HUES48 (cell line): Measurements from ENCODE around the gene SCAF1.

ENCODE experiments used
- H3K27ac ChIP-seq: one replicate; pipeline ENCODE4 v1.7.0; 2013; ENCODE audit warnings: low read depth, low read length, inconsistent platforms
- H3K27me3 ChIP-seq: 2 replicates; pipeline ENCODE4 v1.6.1; 2013; ENCODE audit warnings: mild to moderate bottlenecking, low read length; ENCODE audit not compliant: control insufficient read depth, insufficient read depth
- H3K36me3 ChIP-seq: 2 replicates; pipeline ENCODE4 v1.6.1; 2013; ENCODE audit warnings: low read length; ENCODE audit not compliant: control insufficient read depth, insufficient read depth
- H3K4me1 ChIP-seq: 2 replicates; pipeline ENCODE4 v1.6.1; 2013; ENCODE audit warnings: mild to moderate bottlenecking, low read length; ENCODE audit not compliant: control insufficient read depth, insufficient read depth
- H3K4me3 ChIP-seq: 2 replicates; pipeline ENCODE4 v1.5.1; 2013; ENCODE audit warnings: mild to moderate bottlenecking, low read depth, low read length
- H3K9ac ChIP-seq: 2 replicates; pipeline ENCODE4 v1.6.1; 2013; ENCODE audit warnings: mild to moderate bottlenecking, low read depth, low read length, moderate library complexity
- H3K9me3 ChIP-seq: 2 replicates; pipeline ENCODE4 v1.6.1; 2013; ENCODE audit warnings: low read length; ENCODE audit not compliant: control insufficient read depth, insufficient read depth

The SCAF1 gene

DNA sequence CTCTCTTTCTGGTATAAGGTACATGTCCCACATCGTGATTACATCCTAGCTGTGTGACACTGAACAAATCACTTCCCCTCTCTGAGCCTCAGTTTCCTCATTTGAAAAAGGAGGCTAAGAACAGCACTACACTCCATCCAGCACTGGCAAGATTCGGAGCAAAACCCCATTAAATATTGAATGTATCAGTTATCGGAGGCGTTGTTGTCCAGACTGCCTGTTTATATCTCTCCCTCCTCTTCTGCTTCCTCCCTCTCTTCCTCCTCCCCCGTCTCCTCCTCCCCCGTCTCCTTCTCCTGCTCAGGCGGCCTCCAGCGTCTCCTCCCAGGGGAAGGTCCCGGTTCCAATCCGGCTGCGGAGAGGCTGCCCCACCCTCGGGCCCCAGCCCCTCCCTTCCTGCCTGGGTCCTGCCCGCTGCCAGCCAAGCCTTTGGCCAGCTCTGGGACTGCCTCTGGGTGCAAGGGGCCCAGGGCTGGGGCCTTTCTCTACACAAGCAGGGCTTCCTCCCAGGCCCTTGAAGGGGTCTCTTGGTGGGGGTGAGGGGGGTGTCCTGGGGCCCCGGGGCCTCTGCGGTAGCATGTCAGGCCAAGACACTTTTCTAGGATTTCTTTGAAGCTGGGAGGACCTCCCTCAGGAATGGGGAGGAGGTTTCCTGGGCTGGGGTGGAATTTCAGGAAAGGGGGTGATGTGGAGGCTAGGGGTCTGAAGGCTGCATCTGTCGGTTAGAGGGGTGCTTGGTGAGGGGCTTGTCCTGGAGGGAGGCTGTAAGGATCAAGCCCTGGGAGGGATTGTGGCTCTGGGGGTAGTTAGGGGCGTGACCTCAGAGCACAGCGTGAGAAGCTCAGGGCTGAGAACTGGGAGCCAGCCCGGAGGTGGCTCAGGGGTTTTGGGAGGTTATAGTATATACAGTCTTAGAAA, 3.9 kb upstream of the SCAF1 start:
- Histone ChIP-seq H3K9me3 (no peaks in the 10 kb centered on the region), H3K27ac (peak overlapping the region; percentile 76), H3K4me1 (peaks cover 20% of the 10 kb centered on the region), H3K27me3 (no peaks in the 10 kb centered on the region), H3K9ac (no peak overlapping the region), H3K4me3 (peak overlapping the region; percentile 54), H3K36me3 (no peaks in the 10 kb centered on the region)

DNA sequence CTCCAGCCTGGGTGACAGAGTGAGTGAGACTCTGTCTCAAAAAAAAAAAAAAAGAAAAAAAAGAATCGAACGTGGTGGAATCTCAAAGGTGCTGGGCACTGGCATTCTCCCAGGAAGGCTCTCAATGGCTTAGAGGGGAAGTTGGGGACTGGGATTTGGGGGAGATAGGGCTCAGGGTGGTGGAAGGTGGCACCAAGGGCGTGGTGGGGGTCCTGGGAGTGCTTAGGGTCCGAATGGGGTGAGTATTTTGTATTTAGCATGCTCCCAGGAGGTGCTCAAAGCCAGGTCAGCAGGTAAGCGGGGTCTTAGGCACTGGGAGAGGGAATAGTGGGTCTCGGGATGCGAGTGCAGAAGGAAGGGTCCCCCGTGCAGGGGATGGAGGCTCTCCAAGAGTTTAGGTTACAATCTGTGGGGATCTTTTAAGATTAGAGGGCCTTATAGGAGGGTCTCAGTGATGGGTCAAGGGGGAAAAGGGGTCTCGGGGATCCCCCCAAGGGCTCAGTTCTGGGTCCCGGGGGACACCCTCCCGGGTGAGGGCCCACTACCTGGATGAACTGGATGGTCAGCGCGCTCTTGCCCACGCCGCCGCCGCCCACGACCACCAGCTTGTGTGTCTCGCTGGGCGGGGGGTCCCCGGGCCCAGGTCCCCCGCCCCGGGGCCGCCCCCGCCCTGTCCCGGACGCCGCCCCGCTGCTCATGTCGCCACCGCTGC, 2.5 kb upstream of the SCAF1 start:
- no peak overlapping the region for H3K27ac ChIP-seq

DNA sequence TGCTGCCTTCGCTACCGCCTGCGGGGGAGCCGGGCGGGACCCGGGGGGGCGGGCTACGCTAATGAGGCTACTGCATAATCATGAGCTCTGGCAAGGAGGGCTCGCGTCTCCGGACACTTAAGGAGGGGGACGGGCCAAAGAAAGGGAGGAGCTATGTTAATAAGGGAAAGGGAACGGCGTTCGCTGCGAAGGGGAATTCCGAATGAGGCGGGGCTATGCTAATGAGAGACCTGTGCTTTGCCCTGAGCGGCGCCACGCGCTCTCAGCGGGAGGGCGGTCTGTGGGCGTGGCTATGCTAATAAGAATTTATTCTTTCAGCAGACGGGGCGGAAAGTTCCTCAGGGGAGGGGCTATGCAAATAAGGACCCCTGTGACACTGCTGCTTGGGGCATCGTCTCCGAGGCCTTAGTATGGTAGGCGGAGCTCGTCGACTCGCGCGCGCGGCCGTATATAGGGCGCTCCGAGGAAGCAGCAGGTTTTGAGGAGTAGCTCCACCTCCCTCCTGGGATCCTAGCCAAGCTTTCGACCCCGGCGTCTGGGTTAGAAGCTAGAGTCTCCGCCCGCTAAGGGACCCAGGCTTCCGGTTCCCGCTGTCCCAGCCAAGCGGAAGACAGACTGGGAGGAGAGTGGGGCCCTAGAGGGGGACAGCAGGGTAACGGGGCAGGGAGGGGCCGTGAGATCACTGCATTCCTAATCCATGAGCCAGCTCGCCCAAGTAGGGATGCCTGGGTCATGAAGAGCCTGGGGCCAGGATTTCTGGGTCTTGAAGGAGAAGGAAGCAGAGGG, 1.7 kb upstream of the SCAF1 start, which contains the start of gene RRAS:
Gene RRAS (minus strand): TSS at position 31 of the 786 bp plus-strand sequence. CDS start 45 bp downstream, outside the sequence.
- Histone ChIP-seq H3K27me3 (no peaks in the 10 kb centered on the region), H3K9ac (peak within 1 kb of the TSS; percentile 90), H3K4me3 (peak within 1 kb of the TSS; percentile 93), H3K27ac (peak within 1 kb of the TSS; percentile 100), H3K4me1 (peaks cover 26% of the 10 kb centered on the region), H3K9me3 (no peaks in the 10 kb centered on the region), H3K36me3 (peaks cover 6% of the 10 kb centered on the region; the same call in 1 of the 2 replicates)

More for the DNA sequence above, 2.5 kb upstream of the SCAF1 start:
- peaks cover 26% of the 10 kb centered on the region for H3K4me1 ChIP-seq
- H3K27me3 ChIP-seq, result no peaks in the 10 kb centered on the region
- peak overlapping the region; percentile 58 for H3K4me3 ChIP-seq
- H3K9ac ChIP-seq, result no peak overlapping the region
- H3K36me3 ChIP-seq, result no peaks in the 10 kb centered on the region
- H3K9me3 ChIP-seq, result no peaks in the 10 kb centered on the region

DNA sequence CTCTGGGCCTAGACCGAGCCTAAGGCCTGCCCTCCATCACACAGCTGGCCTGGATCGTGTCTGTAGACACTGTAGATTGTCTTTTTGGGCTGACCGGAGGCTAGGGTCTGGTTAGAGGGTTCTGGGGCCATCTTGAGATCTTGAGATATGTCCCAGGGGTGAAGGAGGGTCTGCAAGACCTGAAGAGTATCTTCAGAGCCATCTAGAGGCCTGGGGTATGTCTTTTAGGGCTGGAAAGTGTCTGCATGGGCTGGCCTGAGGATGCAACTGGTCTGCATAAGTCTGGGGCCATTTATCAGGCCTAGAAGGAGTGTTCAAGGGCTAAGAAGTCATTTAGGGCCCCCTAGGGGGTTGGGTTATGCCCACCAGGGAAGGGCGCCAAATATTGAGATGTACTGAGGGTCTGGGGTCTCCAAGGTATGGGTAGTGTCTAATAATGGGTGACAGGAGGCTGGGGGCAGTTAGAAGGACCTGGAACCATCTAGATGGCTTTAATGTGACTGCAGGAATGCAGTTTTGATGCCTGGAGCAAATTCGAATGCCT, 555 bp downstream of the SCAF1 start:
- H3K4me3 ChIP-seq, result peak overlapping the region; percentile 93
- no peaks in the 10 kb centered on the region for H3K9me3 ChIP-seq
- peaks cover 29% of the 10 kb centered on the region for H3K36me3 ChIP-seq
- H3K27ac ChIP-seq, result peak overlapping the region; percentile 94
- H3K9ac ChIP-seq, result peak overlapping the region; percentile 86
- H3K27me3 ChIP-seq, result no peaks in the 10 kb centered on the region
- peaks cover 26% of the 10 kb centered on the region for H3K4me1 ChIP-seq

DNA sequence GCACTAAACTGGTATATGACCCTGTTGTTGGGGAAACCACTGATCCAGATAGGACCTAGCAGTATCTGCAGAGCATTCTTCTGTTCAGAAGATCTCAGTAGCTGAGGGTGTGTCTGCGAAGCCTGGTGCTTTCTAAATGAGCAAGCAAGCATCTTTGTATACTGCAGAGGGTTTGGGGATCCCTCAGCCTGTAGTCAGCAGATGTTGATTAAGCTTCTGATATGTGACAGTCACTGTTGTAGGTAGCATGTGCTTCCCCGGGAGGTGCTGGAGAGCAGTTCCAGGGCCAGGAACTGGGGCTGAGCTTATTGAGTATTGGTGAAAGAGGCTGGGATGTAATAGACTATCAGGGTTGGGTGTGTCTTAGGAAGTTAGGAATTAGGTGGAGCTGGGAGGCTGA, 1.5 kb downstream of the SCAF1 start:
- H3K4me1 ChIP-seq, result peaks cover 20% of the 10 kb centered on the region
- H3K9me3 ChIP-seq, result no peaks in the 10 kb centered on the region
- peaks cover 34% of the 10 kb centered on the region for H3K36me3 ChIP-seq
- H3K9ac ChIP-seq, result no peak overlapping the region
- no peak overlapping the region for H3K27ac ChIP-seq
- no peaks in the 10 kb centered on the region for H3K27me3 ChIP-seq
- H3K4me3 ChIP-seq, result no peak overlapping the region

DNA sequence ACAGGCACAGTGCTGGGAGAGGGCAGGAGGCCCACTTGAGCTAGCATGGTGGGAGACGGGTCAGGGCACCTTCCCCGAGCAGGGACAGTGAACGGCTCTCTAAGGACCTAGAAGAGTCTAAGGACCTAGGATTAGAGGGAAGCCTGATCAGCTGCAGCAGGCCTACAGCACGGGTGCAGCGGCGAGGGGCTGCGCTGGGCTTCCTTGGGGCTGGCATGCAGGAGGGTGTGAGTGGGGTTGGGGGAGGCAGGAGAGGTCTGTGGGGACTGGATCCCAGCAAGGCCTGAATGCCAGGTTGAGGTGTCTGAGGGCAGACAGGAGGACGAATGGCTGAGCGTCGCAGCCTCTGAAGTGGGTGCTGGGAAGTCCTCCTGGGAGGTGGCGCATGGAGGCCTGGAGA, 3.6 kb downstream of the SCAF1 start:
- Histone ChIP-seq H3K27ac (no peak overlapping the region), H3K9ac (no peak overlapping the region), H3K4me1 (peaks cover 18% of the 10 kb centered on the region), H3K9me3 (no peaks in the 10 kb centered on the region), H3K36me3 (peaks cover 52% of the 10 kb centered on the region), H3K27me3 (no peaks in the 10 kb centered on the region), H3K4me3 (no peak overlapping the region)

DNA sequence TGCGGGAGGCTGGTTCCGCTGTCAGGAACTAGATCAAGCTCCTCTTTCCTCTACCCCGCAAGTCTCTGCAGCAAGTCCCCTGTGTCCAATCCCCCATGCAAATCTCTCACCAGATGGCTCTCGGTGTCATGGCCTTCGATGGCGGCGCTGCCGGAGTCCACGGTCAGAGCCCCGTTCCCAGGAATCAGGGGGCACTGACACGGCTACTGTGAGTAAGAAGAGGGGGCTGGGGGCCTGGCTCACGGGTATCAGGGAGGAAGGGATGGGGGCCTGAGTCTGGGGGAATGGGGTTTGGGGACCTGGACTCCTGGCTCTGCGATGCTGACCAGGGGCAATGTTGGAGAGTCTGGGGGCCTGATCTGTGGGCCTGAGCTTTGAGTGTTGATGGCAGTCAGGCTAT, 4.0 kb downstream of the SCAF1 start:
- peaks cover 15% of the 10 kb centered on the region for H3K4me1 ChIP-seq
- H3K4me3 ChIP-seq, result no peak overlapping the region
- no peaks in the 10 kb centered on the region for H3K27me3 ChIP-seq
- H3K36me3 ChIP-seq, result peaks cover 54% of the 10 kb centered on the region
- H3K27ac ChIP-seq, result no peak overlapping the region
- H3K9ac ChIP-seq, result no peak overlapping the region
- no peaks in the 10 kb centered on the region for H3K9me3 ChIP-seq

DNA sequence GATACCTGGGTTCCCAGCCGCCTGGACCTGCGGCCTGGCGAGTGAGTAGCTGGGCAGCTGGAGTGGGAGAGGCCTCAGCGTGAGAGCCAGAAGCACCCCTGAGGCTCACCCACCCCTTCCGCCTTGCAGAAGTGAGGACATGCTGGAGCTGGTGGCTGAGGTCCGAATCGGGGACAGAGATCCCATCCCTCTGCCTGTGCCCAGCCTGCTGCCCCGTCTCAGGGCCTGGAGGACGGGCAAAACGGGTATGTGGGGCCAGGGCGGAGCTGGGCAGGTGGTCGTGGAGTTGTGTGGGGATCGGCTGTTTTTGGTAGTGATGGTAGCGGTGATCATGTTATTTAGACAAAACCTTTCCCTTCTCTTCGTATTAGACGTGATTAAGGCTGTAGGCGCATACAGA, 4.6 kb downstream of the SCAF1 start:
- no peak overlapping the region for H3K4me3 ChIP-seq
- no peak overlapping the region for H3K9ac ChIP-seq
- no peak overlapping the region for H3K27ac ChIP-seq
- peaks cover 9% of the 10 kb centered on the region for H3K4me1 ChIP-seq
- peaks cover 58% of the 10 kb centered on the region for H3K36me3 ChIP-seq
- no peaks in the 10 kb centered on the region for H3K9me3 ChIP-seq
- no peaks in the 10 kb centered on the region for H3K27me3 ChIP-seq

DNA sequence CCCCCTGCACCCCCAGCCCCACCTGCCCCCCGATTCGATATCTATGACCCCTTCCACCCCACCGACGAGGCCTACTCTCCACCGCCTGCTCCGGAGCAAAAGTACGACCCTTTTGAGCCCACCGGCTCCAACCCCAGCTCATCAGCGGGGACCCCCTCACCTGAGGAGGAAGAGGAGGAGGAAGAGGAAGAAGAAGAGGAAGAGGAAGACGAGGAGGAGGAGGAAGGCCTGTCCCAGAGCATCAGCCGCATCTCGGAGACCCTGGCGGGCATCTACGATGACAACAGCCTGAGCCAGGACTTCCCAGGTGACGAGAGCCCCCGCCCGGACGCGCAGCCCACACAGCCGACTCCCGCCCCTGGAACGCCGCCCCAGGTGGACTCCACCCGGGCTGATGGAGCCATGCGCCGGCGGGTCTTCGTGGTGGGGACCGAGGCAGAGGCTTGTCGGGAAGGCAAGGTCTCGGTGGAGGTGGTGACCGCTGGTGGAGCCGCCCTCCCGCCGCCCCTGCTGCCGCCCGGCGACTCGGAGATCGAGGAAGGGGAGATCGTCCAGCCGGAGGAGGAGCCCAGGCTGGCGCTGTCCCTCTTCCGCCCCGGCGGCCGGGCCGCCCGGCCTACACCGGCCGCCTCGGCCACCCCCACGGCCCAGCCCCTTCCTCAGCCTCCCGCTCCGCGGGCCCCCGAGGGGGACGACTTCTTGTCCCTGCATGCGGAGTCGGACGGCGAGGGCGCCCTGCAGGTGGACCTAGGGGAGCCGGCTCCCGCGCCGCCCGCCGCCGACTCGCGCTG, 9.2 kb downstream of the SCAF1 start:
- Histone ChIP-seq H3K36me3 (peaks cover 83% of the 10 kb centered on the region), H3K4me3 (no peak overlapping the region), H3K9ac (no peak overlapping the region), H3K9me3 (no peaks in the 10 kb centered on the region), H3K27ac (no peak overlapping the region), H3K27me3 (no peaks in the 10 kb centered on the region), H3K4me1 (peaks cover 1% of the 10 kb centered on the region; the same call in 1 of the 2 replicates)
